DOHH2 (cell line): ENCODE measurements around the gene RNF39.

Experiments used
- CTCF ChIP-seq: fragments of 200-600 bp; sonication (generic); IDR thresholded peaks from one replicate; pipeline ENCODE4 v1.5.1; 2014; ENCODE audit warnings: antibody characterized with exemption, mild to moderate bottlenecking, low read depth, low read length; ENCODE audit not compliant: poor library complexity, severe bottlenecking
- EZH2phosphoT487 ChIP-seq: fragments of 200-600 bp; sonication (generic); IDR thresholded peaks from 2 replicates; pipeline ENCODE4 v1.6.1; 2017; ENCODE audit warnings: borderline replicate concordance, mild to moderate bottlenecking, antibody characterized with exemption, low read length, moderate library complexity, mixed read lengths

GRCh38 chr6:30066577-30067459 lies 8.8 kb downstream of the RNF39 start, which contains the start of gene PPP1R11:
- TF ChIP-seq CTCF: no peak
- TF ChIP-seq EZH2phosphoT487: no peak
